Measurements from ENCODE around the gene SREK1IP1.

GRCh38 chr5:64680289-64680688 lies 88.2 kb downstream of the SREK1IP1 start:
- TF ChIP-seq ZNF777 (CRISPR knock-in tag; IDR thresholded peaks at IDR 0.05), result no peak
- TF ChIP-seq NFE2L2 (IDR thresholded peaks at IDR 0.05; ENCODE audit: low read length), result no peak
- no peak for TF ChIP-seq NPAS2 (CRISPR knock-in tag; IDR thresholded peaks at IDR 0.05; ENCODE audit: borderline replicate concordance)
- TF ChIP-seq SP1 (IDR thresholded peaks at IDR 0.05), result no peak
- TF ChIP-seq SP1 (CRISPR knock-in tag; IDR thresholded peaks at IDR 0.05), result no peak
- TF ChIP-seq YY1 (IDR thresholded peaks at IDR 0.05; ENCODE audit: insufficient read depth, insufficient replicate concordance, low read depth, low read length), result no peak
- no peak for TF ChIP-seq MYC (CRISPR knock-in tag; IDR thresholded peaks at IDR 0.05; ENCODE audit: borderline replicate concordance)
- TF ChIP-seq ZNF274 (CRISPR knock-in tag; IDR thresholded peaks at IDR 0.05), result no peak
- no peak for TF ChIP-seq ETV6 (CRISPR knock-in tag; conservative IDR thresholded peaks at IDR 0.05)
- TF ChIP-seq POLR2AphosphoS5 (IDR thresholded peaks at IDR 0.05; ENCODE audit: low read depth, low read length), result no peak
- TF ChIP-seq CENPX (CRISPR knock-in tag; IDR thresholded peaks at IDR 0.05), result no peak
